H1 (cell line): ENCODE results near the gene NEDD4. TPM values are rescaled to one million over a fixed set of nuclear protein-coding genes. Genes with fewer than 3 reads are reported as not detected.

Experiments used
- CHD7 ChIP-seq: fragments of 300-600 bp; sonication (generic); IDR thresholded peaks from 2 replicates; pipeline ENCODE4 v1.7.1; 2012; ENCODE audit warnings: low read length, moderate library complexity, mild to moderate bottlenecking, inconsistent platforms; ENCODE audit not compliant: insufficient replicate concordance
- POU5F1 ChIP-seq: IDR thresholded peaks from 2 replicates; pipeline ENCODE4 v1.6.1; 2011; ENCODE audit warnings: low read depth, mild to moderate bottlenecking, low read length, moderate library complexity
- SP4 ChIP-seq: IDR thresholded peaks from 2 replicates; pipeline ENCODE4 v1.6.1; 2012; ENCODE audit warnings: low read length, inconsistent platforms
- polyA plus RNA-seq, 7 experiments: library from polyadenylated mRNA; depleted of rRNA in 3 of 7; stranded (reverse) in 5 of 7; unstranded in 2 of 7; fragments of >200 nt in 5 of 7; fragments of 200-250 nt in 2 of 7; gene quantifications; 1 replicate in 5 of 7; 2 replicates in 1 of 7; 4 replicates in 1 of 7; pipeline versions ENCODE4 v1.2.1 to v1.2.3, GENCODE V29; 2011 to 2013; ENCODE audit warnings: missing spikeins in 2 of 7, mixed read lengths in 2 of 7
- total RNA-seq: library from RNA; stranded (reverse); fragmentation: NEBNext Ultra II Directional; extraction: Animal tissue kit (Norgen Biotek cat#: 25700); gene quantifications from 2 replicates; pipeline ENCODE4 v1.2.1, GENCODE V29; 2021

NEDD4 gene
- total and polyA plus RNA-seq, 2 of the 8 experiments (the other 6 are each of a cell fraction or from before 2014, with no cell fraction given), result 0.95 to 3.9 TPM

GRCh38 chr15:55968923-55969322 lies 24.5 kb downstream of the NEDD4 start (continued):
- no peak for TF ChIP-seq CHD7
- no peak for TF ChIP-seq POU5F1
- no peak for TF ChIP-seq SP4
